Cardiac muscle cell (in vitro differentiated cells and primary cell): Measurements from ENCODE around the gene JCHAIN. TPM values are rescaled to one million over a fixed set of nuclear protein-coding genes. Genes with fewer than 3 reads are reported as not detected.
"Not testable (repeated sequence)": the region's sequence is repeated elsewhere in the genome, so short reads cannot be mapped to it uniquely, and the experiment has no call there.

ENCODE experiments used
- DNase-seq, 2 donors: peaks; one replicate each; pipeline versions ENCODE4 v3.0.0 to v3.0.0-alpha.2; 2010 to 2017; ENCODE audit warnings: low read depth in 1 of 2, low spot score in 1 of 2
- H3K27ac ChIP-seq: fragments of 200-600 bp; sonication (generic); 2 replicates; pipeline ENCODE4 v1.5.1; 2016
- H3K27me3 ChIP-seq: fragments of 200-600 bp; sonication (generic); 2 replicates; pipeline ENCODE4 v1.6.0; 2016; ENCODE audit warnings: control low read depth
- H3K36me3 ChIP-seq: fragments of 200-600 bp; sonication (generic); 2 replicates; pipeline ENCODE4 v1.5.1; 2016; ENCODE audit warnings: control low read depth
- H3K4me1 ChIP-seq: fragments of 200-600 bp; sonication (generic); 2 replicates; pipeline ENCODE4 v1.8.1; 2017; ENCODE audit warnings: low read depth, mild to moderate bottlenecking, mixed run types
- H3K4me3 ChIP-seq: fragments of 200-600 bp; sonication (generic); 2 replicates; pipeline ENCODE4 v1.5.1; 2016; ENCODE audit warnings: mild to moderate bottlenecking
- H3K9me3 ChIP-seq: fragments of 200-600 bp; sonication (generic); 2 replicates; pipeline ENCODE4 v1.5.1; 2017; ENCODE audit warnings: low read depth, mild to moderate bottlenecking, control low read depth
- polyA plus RNA-seq: library from polyadenylated mRNA; unstranded; fragments of >200 nt; fragmentation: Nextera tagmentation; extraction: Ambion mirVana; gene quantifications from 2 replicates; pipeline ENCODE4 v1.2.1, GENCODE V29; 2016
- total RNA-seq: library from RNA; depleted of rRNA; stranded (reverse); fragments of >200 nt; gene quantifications from 2 replicates; pipeline ENCODE4 v1.2.3, GENCODE V29; 2016
- TF ChIP-seq, protein P1 (sequence below): IDR thresholded peaks from 2 replicates; pipeline ENCODE4 v1.5.1; 2012; ENCODE audit warnings: low read depth, mild to moderate bottlenecking, low read length

The JCHAIN gene
- total and polyA plus RNA-seq, 2 experiments from 2014 or later = not detected

DNA sequence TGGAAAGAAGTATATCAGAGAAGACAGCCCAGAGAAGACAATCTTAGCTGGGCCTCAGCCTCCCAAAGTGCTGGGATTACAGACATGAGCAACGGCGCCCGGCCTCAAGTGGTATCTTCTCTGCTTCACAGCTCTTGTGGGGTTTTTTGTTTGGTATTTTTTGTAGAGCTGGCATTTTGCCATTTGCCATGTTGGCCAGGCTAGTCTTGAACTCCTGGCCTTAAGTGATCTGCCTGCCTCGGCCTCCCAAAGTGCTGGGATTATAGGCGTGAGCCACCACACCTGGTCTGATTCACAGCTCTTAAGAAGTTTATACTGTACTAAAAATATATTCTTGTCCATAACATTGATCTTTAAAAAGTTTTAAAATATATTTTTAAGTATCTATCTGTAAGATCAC is 34.4 kb upstream of the JCHAIN start:
- peaks cover 6% of the 10 kb centered on the region for H3K4me1 ChIP-seq
- TF ChIP-seq, protein P1, sequence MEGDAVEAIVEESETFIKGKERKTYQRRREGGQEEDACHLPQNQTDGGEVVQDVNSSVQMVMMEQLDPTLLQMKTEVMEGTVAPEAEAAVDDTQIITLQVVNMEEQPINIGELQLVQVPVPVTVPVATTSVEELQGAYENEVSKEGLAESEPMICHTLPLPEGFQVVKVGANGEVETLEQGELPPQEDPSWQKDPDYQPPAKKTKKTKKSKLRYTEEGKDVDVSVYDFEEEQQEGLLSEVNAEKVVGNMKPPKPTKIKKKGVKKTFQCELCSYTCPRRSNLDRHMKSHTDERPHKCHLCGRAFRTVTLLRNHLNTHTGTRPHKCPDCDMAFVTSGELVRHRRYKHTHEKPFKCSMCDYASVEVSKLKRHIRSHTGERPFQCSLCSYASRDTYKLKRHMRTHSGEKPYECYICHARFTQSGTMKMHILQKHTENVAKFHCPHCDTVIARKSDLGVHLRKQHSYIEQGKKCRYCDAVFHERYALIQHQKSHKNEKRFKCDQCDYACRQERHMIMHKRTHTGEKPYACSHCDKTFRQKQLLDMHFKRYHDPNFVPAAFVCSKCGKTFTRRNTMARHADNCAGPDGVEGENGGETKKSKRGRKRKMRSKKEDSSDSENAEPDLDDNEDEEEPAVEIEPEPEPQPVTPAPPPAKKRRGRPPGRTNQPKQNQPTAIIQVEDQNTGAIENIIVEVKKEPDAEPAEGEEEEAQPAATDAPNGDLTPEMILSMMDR = no peak
- H3K9me3 ChIP-seq = no peaks in the 10 kb centered on the region
- no peak for DNase-seq
- no peak overlapping the region for H3K27ac ChIP-seq
- H3K27me3 ChIP-seq = no peaks in the 10 kb centered on the region
- H3K36me3 ChIP-seq = no peaks in the 10 kb centered on the region
- H3K4me3 ChIP-seq = no peak overlapping the region

DNA sequence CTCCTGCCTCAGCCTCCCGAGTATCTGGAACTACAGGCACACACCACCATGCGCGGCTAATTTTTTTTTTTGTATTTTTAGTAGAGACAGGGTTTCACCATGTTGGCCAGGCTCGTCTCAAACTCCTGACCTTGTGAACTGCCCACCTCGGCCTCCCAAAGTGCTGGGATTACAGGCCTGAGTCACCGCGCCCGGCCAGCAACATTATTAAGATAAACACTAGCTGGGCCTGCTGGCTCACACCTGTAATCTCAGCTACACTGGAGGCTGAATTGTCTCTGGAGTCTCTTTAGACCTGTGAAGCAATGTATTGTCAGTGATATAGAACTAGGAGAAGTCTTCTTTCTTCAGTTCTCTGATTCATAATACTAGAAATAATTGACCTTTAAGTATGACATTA is 32.1 kb upstream of the JCHAIN start:
- not testable (repeated sequence) for H3K9me3 ChIP-seq, H3K4me1 ChIP-seq, H3K4me3 ChIP-seq, H3K36me3 ChIP-seq, DNase-seq, H3K27ac ChIP-seq, H3K27me3 ChIP-seq

DNA sequence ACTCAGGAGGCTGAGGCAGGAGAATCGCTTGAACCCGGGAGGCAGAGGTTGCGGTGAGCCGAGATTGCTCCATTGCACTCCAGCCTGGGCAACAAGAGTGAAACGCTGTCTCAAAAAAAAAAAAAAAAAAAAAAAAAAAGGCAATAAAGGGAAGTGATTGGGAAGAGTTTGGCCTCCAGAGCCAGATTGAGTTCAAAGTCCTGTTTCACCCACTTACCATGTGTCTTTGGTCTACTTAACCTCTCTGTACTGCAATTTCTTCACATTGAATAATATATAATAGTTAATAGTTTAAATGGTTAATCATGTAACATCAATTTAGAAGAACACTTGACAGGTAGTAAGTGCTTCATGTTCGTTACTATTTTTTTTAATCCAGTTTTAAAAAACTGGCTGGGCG is 28.3 kb upstream of the JCHAIN start:
- H3K4me3 ChIP-seq, H3K9me3 ChIP-seq, H3K4me1 ChIP-seq, DNase-seq, H3K27me3 ChIP-seq, H3K27ac ChIP-seq, H3K36me3 ChIP-seq: not testable (repeated sequence)

DNA sequence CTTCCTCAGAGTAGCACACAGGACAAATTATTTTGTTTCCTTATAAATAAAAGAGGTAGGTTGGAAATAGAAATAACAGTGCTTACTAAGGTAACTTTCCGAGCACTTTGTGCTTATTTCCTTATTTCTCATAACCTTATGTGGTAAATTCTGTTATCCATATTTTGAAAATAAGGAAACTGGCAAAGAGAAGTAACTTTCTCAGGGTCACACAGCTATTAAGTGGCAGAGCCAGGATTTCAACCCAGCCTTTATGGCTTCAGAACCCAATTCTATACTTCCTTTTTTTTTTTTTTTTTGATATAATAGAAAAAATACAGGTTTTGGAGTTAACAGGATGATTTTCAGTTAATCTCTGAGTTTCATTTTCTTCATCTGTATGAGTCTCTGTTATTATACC is 25.4 kb upstream of the JCHAIN start:
- peaks cover 13% of the 10 kb centered on the region for H3K4me1 ChIP-seq
- H3K36me3 ChIP-seq = no peaks in the 10 kb centered on the region
- H3K4me3 ChIP-seq = no peak overlapping the region
- no peak overlapping the region for H3K27ac ChIP-seq
- H3K9me3 ChIP-seq = no peaks in the 10 kb centered on the region
- TF ChIP-seq, protein P1 = no peak
- H3K27me3 ChIP-seq = no peaks in the 10 kb centered on the region
- DNase-seq = no peak

DNA sequence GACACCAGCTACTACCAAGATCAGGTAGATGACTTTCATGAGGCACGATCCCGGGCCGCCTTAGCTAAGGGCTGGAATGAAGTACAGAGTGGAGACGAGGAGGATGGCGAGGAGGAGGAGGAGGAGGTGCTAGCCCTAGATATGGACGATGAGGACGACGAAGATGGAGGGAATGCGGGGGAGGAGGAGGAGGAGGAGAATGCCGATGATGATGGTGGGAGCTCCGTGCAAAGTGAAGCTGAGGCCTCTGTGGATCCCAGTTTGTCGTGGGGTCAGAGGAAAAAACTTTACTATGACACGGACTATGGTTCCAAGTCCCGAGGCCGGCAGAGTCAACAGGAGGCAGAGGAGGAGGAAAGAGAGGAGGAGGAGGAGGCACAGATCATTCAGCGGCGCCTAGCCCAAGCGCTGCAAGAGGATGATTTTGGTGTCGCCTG is 22.5 kb upstream of the JCHAIN start:
- peaks cover 13% of the 10 kb centered on the region for H3K4me1 ChIP-seq
- TF ChIP-seq, protein P1 = no peak
- H3K27ac ChIP-seq = peak overlapping the region; percentile 95
- no peaks in the 10 kb centered on the region for H3K9me3 ChIP-seq
- no peaks in the 10 kb centered on the region for H3K36me3 ChIP-seq
- peaks cover 11% of the 10 kb centered on the region for H3K27me3 ChIP-seq
- H3K4me3 ChIP-seq = peak overlapping the region; percentile 87
- DNase-seq = no peak

DNA sequence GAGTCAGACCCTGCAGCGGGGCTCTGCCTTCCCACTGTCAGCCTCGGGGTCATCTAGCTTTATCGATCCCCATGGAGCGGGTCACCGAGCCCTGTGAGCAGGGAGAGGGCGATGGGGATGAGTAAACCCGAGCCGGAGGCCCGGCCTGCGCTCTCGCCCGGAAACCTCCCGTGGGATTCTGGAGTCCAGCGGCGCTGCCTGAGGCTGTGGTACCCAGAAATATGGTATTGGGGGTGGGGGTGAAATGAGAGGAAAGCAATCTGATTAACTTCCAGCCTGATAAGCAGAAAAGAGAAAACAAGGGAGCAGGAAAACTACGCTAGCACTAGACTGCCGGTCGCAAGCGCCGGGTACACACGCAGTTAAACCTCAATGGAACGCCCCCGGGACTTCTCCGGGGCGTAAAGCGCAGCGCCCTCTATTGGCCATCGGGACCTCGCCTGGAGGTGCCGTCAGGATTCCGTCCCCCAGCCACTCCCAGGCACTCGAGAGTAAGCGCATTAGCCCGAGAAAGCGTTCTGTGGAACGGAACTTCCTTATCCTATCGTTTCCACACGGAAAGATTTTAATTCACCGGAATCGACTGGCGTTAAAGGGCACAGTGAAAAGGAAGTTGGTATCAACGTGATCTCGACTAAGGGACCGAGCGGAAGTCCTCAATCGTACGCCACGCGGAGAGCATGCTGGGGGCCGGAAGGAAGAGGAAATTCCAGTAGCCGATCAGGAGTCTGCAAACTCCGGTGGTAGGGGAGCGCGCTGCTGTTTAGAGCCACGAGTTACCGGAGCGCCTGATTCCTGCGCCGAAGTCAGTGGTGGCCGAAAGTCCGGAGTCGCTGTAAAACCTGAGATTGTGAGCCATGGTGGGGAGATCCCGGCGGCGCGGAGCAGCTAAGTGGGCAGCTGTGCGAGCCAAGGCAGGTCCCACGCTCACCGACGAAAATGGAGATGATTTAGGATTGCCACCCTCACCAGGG is 21.8 kb upstream of the JCHAIN start, which contains the start of gene UTP3:
TSS of gene UTP3 (plus strand) at position 712 of the 974 bp plus-strand sequence. CDS start at position 858, 146 bp downstream.
- Histone ChIP-seq H3K27me3 (peaks cover 11% of the 10 kb centered on the region), H3K27ac (peak within 1 kb of the TSS; percentile 95), H3K4me3 (peak within 1 kb of the TSS; percentile 87), H3K36me3 (no peaks in the 10 kb centered on the region), H3K4me1 (peaks cover 13% of the 10 kb centered on the region), H3K9me3 (no peaks in the 10 kb centered on the region)
- TF ChIP-seq, protein P1 = peak; percentile 95
- peak; percentile 96 to 99 for DNase-seq
